HG02973 (cell line): Measurements from ENCODE around the gene WDR35.
"Not testable (repeated sequence)": the region's sequence is repeated elsewhere in the genome, so short reads cannot be mapped to it uniquely, and the experiment has no call there.

Experiments
- ATAC-seq: cut with Tn5 transposase; IDR thresholded peaks from one replicate; pipeline ENCODE4 v1.9.1; 2021; ENCODE audit warnings: moderate library complexity; ENCODE audit not compliant: unreplicated experiment

Gene WDR35

DNA sequence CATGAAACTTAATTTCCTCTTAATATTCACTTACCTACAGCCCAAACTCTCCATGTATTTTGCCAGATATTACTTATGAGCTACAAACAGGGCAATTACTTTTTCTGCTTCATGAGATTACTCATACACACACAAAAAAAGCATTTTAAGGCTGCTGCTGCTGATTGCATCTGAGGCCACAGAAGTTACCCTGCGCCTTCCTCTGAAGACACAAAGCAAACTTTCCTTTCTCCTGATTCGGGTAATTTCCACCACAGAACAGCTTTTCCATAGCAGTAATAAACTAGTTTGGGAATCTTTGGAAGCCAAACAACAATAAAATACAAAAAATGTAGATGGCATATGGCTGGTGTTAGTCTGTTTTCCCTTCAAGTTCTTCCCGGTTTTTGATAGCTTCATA, 94.4 kb downstream of the WDR35 start:
- ATAC-seq: no peak

DNA sequence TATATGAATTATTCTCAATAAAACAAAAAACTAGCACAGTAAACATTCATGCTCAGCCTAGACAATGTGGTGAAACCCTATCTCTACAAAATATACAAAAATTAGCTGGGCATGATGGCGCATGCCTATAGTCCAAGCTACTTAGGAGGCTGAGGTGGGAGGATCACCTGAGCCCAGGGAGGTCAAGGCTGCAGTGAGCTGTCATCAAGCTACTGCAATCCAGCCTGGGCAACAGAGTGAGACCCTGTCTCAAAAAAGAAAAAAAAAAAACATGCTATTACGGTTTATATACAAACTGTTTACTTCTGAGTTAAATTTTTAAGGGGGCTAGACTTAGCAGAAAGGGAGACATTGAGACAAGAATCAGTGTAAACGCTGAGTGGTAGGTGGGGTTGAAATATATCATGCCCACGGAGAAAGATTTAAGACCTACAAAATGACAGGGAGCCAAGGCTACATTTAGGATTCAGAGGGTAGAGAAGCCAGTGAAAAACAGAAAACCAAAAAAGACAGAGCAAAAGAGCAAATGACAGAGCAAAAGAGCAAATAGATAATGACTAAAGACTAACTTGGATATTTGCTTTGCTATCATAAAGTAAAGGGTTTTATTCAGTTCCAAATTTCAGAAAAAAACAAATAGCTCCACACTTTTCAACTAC, 95.6 kb downstream of the WDR35 start:
- ATAC-seq: peak; percentile 15

DNA sequence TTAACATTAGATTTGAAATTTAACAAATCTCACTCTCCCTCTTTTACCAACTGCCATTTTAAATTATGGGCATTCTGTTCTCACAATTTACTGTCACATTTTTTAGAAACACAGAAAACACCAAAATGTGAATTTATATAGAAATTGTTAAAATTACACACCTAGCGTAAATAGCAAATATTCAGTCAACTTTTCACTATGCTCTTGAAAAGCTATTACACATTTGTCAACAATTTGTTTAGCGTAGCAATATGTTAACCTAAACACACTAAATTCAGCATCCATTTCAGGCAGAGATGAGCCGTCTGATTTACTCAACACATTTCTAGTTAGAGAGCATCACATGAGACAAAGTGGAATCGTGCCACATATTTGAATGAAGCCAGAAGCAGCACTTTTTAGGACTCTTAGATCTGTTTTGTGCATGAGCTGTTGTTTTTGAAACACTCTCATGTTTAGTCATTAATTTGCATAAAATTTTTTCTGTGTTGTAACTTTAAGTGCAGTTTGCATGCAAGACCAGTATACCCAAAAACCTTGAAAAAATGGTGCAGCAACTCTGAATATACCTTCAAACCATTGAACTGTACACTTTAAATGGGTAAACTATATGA, 96.3 kb downstream of the WDR35 start:
- peak; percentile 81 for ATAC-seq

DNA sequence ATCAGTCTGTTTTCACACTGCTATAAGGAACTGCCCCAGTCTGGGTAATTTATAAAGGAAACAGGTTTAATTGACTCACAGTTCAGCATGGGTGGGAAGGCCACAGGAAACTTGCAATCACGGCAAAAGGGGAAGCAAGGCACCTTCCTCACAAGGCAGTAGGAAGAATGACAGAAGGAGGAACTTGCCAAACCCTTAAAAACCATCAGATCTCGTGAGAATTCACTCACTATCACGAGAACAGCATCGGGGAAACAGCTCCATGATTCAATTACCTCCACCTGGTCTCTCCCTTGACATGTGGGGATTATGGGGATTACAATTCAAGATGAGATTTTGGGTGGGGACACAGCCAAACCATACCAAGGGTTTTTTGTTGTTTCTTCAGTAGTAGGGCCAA, 97.9 kb downstream of the WDR35 start:
- ATAC-seq: not testable (repeated sequence)

DNA sequence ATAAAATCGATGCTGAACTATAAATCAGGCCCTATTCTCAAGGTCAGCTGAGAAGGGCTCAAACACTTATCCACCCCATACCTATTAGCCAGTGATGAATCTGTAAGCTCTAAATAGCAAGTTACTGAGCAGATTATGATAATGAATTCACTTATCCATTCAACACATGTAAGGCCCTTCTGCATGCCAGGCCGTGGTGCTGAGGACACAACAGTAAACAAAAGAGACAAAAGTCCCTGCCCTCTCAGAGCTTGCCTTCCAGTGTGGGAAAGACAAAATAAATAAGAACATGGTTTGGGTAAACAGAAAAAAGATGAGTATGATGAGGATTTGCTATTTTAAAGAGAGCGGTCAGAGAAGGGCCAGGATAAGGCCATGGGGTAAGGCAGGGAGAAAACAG, 99.8 kb downstream of the WDR35 start:
- no peak for ATAC-seq

DNA sequence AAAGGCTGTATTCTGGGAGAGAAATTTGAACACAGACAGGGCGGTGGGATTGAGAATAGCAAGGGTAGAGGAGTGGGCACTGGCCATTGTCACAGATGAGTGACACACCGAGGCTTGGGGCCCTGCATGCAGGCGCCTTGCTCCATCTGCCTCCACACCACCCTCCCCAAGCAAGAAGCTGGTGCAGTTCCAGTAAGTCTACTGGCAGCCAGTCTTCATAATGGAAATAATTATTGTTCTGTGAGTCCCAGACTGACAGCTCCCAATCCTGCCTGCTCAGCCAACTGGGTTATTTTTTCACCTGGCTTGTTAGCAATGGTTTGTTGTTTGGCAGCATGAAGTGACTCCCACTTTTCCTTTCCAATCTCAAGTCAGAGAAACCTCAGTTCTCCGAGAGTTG, 101.1 kb downstream of the WDR35 start:
- ATAC-seq: no peak

DNA sequence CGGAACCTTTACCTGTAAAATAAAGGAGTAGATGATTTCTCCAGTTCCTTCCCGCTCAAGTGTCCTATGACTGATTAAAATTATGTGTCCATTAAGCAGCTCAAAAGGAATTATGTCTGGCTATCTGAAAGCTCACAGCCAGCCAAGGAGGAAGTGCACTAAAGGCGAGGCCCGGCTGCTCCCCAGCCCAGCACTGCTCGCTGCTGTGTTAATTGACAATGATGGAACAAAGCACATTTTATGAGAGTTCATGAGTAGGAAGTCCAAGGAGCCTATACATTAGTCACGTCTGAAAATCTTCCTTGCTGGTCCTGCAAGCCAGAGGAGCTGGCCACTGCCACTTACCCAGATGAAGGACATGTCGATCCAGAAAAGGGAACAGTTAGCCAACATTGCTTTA, 102.4 kb downstream of the WDR35 start:
- ATAC-seq: no peak

DNA sequence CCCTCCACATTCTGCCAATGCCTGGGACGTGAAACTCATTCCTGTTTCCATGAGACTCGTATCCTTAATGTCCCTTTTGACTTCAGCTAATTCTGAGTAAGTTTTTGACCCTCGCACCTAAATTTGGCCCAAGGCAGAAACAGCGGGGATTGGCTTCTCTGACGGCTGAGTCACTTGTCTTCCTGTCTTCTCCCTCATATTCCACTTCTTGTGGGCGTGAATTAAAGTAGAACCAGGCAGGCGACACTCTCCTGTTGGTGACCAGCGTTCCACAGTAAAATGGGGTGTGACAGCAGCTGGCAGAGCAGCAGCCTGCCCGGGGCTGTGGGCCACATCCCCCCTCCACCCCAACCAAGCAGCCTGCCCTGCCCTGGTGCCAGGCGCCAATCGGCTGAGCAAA, 103.6 kb downstream of the WDR35 start:
- ATAC-seq: no peak

DNA sequence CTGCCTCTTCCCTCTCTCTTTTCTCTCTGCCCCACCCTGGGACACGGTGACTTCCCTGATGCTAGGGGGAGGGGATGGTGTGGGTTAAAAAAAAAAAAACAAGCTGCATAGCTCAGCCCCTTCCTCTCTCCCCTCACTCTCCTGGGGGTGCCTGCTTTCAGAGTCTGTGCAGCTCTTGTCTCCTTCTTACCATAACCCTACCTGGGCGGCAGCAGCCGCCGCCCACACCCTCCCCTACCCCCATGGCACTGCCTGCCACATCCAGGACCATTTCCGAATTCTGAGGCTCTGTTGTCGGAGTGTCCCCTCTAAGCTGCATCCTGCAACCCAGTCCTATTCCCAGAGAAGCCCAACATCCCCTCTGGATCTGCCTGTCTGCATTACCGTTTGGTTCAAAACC, 104.1 kb downstream of the WDR35 start:
- no peak for ATAC-seq

DNA sequence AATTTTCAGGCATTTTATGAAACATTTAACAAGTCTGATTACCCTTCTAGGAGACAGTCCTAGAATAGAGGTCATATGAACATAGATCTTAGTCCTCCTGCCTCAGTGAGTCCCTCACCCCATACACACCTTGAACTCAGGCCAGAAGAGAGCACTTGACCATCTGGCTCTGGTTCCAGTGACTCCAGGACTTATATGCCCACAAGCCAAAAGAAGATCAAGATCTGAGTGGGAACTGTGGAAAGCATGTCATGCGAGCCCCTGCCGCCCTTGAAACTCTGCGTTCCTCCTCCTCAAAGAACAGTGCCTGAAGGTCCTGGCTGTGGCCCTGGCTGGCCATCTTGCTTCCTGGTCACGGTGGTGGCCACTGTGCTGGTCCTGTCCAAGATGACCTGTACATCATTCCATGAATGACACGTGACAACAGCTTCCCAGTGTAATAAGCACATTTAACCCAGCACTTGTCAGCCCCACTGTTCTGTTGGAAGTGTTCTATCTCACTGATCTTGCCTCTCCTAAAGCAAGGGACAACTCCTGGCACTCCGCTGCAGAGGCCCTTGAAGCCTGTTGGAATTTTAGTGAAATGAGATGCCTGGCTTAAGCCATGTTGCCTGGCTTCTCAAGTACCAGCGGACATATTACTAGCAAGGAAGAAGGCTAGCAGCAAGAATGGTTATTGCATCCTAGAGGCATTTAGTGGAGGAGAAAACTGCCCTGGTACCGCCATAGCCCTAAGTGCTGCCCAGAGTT, 105.8 kb downstream of the WDR35 start:
- no peak for ATAC-seq

DNA sequence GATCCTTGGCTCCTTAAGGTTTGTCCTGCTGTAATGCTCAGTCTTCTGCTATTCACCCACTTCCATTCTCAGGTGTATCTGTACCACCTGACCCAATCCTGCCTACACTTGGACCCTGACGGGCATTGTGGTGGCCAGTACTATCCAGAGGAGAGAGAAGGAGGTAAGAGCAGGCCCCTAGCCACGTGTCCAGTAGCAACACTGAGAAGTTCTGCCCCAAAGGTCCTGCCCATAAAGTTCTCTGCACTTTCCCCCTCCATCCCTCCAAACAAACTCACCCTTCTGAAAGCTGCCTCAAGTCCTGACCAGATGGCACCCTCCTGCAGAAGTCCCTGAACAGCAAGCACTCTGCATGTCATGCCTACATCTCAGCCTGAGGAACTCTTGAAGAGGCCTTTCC, 106.4 kb downstream of the WDR35 start:
- no peak for ATAC-seq

DNA sequence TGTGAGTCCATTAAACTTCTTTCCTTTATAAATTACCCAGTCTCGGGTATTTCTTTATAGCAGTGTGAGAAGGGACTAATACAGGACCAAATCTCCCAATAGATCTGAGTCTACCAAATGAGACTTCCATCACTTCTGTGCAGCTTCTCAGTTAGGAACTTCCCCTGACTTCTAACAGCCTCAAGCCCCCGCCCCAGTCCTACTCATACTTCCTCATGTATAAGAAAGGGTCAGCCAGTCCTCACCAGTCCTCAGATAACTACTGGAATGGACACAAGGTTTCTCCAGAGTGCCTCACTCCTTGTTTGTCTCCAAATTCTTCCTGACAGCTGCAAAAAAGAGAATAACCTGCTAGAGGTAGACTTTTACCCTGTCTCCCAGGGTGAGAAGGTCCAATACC, 107.6 kb downstream of the WDR35 start:
- ATAC-seq: no peak

DNA sequence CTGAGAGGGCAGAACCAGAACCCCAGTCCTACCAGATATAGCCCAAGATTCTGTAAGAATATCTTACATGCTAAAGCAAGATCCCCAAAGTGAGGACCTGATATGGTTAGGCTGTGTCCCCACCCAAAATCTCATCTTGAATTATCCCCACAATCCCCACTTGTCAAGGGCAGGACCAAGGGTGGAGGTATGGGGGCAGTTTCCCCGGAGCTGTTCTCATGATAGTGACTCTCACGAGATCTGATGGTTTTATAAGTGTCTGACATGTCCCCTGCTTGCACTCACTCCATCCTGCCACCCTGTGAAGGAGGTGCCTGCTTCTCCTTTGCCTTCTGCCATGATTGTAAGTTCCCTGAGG, 108.0 kb downstream of the WDR35 start:
- ATAC-seq: no peak

DNA sequence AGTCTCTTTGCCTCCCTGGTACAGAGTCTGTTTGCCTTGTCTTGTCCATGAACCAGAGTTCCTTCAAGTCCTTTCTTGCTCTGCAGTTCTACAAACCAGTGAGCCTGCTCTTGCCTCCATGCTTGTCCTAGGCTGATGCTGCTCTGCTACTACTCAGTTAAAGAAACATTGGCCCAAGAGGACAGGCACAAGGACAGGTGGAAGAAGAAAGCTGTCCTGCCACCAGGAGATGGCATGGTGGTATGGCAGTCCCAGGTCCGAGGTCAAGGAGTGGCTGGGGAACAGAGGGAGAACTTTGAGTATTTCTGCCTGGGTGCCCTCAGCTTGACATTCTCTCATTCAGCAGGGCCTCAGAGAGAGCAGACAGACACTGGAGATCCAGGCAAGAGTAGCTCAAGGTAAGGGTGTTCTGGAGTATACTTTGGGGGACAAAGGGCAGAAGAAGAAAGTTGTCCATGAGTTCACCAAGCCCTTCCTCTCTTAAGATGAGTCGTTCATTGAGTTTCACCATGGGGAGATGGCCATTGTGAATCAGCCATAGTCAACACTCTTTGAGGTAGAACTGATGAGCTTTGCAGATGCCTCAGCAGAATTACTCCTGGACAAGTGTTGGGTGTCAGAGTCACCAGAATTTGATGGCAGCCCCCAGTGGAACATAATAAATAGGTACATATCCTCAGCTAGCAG, 108.5 kb downstream of the WDR35 start:
- no peak for ATAC-seq

DNA sequence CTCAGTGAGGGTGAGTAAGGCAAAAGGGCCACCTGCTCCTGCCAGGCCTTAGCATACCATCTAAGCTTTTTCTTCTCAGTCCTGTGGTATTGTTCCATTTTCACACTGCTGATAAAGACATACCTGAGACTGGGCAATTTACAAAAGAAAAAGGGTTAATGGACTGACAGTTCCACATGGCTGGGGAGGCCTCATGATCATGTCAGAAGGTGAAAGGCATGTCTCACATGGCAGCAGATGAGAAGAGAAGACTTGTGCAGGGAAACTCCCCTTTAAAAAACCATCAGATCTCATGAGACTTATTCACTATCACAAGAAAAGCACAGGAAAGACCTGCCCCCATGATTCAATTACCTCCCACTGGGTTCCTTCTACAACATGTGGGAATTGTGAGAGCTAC, 109.7 kb downstream of the WDR35 start:
- ATAC-seq: not testable (repeated sequence)

DNA sequence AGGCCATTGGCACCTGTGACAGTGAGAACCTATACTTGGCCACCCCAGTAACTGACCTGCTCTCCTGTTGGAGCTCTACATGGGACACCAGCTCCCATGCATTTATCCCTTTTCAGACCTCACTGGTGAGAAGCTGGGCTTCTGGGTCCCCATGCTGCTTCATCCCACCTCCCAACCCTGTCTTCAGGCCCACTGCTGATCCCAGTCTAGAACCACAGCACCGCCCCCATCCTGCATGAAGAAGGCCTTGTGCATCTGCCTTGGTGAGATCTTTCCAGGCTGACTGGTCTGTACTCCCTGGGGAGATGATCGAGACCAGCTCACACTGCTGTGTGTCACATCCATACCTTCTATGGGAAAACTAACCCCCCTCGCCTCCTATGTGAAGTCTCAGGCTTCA, 110.8 kb downstream of the WDR35 start:
- ATAC-seq: no peak

DNA sequence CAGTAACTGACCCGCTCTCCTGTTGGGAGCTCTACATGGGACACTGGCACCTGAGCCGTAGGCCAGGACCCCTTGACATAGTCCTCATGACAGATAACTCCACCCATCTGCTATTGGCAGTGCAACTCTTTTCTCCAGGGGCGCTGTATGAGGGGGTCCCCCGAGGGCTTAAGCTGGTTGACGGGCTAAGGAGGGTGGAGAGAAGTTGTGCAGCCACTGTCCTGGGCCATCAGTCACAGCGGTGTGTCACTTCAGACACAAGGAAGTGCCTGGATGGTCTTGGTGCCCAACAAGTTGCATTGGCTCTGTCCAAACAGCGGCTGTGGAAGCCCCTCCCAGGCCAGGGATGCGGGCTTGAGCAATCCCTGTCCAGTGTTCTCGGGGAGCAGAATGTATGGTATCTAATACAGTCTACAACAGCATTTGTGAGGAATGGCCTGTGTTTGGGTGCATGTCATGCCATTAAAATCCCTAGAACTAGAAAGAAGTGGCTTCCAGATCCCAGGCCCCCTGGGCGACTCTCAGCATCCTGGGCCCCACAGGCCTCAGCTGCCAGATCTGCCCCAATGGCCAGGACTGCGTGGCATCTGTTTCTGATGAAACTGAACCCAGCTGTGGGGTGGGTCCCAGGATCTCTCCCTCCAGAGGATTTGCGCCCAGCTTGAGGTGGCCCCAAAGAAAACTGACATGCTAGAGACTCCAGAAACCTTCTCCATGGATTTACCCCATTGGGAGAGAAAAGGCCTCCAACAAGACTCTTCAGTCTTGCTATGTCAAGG, 111.4 kb downstream of the WDR35 start:
- no peak for ATAC-seq

DNA sequence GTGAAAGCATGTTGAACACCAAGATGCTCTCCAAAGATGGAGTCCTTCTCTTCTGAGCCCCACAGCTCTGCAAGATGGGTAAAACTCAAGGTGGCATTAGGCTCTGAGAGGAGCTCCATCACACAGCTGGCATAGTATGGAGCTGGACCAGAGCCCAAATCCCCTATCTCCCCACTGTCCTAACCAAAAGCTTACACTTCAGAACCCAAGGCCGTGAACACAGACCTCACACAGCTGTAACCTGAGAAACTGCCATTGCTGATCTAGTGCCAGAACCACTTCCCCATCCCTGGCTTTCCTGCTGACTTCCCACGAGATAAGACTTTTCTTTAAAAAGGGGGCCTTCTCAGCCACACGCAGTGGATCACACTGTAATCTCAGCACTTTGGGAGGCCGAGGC, 113.2 kb downstream of the WDR35 start:
- no peak for ATAC-seq

DNA sequence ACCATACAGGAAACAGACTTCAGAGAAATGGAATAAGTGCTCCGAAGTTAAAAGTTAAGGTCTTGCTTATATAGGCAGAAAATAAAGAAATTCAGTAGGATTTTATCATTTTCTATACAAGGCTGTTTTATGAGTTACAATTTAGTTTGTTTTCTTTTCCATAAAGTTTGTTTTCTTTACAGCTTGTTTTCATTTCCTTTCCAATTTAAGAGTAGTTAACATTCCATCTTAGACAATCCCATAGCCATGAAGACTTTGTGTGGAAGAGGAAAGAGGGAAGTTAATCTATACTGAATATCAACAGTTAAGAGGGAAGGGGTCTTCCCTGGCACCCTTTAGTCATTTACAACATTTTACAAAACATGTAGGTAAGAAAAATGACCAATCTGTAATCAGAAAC, 114.6 kb downstream of the WDR35 start:
- no peak for ATAC-seq

DNA sequence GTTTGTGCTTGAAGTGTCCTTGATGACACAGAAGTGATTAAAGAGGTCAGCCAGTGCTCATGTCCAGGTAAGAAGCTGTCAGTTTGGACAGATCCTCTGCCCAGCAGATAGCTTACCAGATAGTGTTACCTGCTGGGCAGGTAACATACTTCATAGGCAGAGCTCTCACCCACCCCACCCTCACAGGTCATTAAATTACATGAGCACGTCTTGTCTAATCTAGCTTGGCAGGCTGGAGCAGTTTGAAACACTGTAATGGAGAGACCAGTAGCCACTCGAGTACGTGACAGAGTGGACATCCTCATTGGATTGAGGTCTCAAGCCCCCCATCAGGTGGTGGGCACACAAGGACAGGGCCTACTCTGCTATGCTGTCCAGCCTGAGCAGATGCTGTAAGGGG, 115.2 kb downstream of the WDR35 start:
- no peak for ATAC-seq

DNA sequence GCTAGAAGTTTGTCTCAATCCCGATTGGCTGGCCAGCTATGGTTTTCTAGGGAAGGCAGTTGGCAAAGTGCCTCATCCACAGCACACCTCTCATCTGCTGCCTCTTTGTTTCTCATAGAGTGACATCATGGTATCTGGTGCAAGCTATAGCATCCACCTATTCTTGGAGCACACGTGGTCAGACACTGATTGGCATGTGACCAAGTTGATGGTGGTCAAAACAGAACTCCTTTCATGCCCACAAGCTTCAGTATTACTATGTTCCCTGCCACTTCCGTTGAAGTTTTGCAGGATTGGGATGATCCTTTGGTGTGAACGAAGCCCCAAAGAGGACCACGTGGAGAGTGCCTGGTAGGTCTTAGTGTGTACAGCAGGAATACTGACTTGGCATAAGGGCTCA, 116.9 kb downstream of the WDR35 start:
- no peak for ATAC-seq
